GM19463 (cell line): Measurements from ENCODE around the gene PIP5K1B.
A peak's percentile ranks its signal among the peaks of the same experiment; 100 is the strongest.

Experiments
- ATAC-seq: cut with Tn5 transposase; IDR thresholded peaks from one replicate; pipeline ENCODE4 v1.9.1; 2021; ENCODE audit warnings: mild to moderate bottlenecking, moderate library complexity; ENCODE audit not compliant: unreplicated experiment

The PIP5K1B gene

DNA sequence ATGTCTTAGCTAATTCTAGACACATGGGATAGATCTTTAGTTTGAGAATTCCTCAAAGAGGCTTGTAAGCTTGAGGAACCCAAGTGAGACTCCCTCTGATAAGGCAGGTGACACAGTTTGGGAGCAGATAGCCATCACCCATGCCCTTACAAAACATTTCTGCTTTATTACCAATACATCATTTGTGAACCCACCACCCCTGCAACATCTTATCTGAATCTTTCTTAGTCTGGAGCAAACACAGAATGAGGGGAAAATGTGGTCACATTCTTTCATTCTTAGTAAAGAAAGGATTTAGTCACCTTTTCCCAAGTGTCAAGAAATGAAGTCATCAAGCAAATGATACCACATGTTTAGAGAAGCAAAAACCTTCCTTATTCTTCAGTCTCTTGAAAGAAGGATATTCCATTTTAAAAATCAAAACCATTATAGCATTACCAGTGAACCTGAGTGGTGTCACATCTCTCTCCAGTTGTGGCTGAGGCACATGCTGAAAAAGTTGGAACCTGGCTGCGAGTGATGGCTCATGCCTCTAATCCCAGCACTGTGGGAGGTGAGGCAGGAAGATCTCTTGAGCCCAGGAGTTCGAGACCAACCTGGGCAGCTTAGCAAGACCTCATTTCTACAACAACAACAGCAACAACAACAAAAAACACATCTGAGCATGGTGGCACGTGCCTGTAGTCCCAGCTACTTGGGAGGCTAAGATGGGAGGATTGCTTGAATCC, 243.0 kb downstream of the PIP5K1B start:
- no peak for ATAC-seq

DNA sequence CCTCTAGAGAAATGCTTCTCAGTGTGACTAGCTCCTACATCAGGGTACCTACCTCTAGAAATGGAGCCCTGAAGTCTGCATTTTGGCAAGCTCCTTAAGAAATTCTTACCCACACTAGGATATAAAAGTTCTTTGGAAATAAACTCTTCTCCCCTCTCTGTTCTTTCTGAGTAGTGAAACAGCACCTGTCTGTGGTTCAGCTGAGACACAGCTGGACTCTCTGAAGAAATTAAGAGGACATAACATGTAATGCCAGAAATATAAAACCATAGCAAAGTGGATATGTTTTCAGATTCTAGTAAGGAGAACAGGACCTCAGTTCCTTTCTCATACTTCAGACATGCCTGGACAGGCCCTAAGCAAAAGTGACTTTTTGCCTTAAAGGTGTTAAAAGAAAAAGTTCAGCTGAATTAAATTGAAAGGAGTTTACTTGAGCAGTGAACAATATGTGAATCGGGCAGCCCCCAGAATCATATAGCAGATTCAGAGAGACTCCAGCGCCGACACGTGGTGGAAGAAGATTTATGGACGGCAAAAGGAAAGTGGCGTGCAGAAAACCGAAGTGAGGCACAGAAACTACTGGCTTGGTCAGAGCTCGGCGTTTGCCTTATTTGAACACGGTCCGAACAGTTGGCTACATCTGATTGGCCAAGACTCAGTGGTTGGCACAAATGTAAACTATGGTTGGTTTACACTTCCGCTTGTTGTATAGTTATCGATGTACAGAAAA, 244.4 kb downstream of the PIP5K1B start:
- no peak for ATAC-seq

DNA sequence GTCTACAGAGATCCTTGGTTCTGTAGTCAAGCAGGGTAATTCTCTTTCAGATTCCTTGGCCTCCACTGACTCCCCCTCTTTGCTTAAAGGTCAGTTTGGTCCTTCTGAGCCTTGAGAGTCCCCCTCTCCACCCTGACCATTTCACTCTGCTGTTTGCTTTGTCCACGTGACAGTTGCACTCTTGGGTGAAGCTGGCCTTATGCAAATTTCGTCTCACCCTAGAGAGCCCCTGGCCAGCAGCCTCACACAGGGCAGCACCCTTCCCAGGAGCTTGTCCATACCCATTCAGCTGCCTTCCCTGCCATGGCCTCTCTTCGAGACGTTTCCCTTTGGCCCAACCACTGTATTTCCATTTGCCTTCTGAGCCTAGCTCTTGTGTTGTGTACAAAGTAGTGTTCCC, 245.1 kb downstream of the PIP5K1B start:
- no peak for ATAC-seq

DNA sequence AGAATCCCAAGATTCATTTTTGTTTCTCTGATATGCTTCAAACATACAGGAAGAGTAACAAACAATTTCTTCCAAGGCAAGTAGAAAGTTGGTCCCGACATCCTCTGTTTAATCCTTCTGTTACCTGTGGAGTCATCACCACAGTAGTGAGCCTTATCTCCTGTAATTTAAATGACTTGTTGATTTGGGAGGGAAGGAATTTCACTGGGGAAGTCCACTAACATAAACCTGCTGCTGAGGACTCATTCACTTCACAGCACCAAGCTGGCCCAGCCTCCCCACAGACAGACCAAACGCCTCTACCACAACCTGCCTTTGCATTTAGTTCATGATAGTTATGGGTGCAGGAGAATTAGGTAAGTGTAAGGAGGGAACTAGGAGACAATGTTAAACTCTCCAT, 245.6 kb downstream of the PIP5K1B start:
- ATAC-seq = no peak

DNA sequence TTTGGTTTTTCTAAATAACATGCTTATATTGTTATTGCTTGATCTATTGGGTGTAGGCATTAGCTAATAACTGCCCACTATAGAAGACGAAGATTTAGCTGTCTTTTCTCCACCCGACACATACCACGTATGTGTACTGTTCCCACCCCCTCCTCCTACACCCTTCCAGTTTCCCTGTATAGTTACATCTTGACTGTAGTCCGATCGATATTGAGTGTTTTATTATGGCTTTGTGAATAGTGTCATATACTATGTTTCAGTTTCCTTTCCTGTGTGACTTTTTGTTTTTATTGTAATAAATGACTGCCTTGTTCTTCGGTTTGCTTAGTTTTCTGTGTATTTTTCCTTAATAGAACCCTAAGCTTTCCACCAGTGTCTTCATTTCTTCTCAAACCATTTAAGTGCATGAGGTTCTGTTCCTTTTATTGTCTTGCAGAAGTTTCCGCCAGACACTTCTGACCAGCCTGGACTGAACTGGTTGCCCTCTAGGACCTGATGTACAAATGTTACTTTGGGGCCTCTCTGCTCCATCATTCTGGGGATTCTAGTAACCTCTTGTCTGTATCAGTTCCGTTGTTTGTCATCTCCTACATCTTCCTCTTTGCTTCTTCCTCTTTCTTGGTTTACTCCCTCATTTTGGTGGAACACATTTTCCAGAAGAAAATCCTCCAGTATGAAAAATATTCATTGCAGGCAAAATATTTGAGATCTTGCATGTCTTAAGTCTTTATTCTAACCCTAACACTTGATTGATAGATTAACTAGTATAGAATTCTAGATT, 247.0 kb downstream of the PIP5K1B start:
- ATAC-seq = peak; percentile 71

DNA sequence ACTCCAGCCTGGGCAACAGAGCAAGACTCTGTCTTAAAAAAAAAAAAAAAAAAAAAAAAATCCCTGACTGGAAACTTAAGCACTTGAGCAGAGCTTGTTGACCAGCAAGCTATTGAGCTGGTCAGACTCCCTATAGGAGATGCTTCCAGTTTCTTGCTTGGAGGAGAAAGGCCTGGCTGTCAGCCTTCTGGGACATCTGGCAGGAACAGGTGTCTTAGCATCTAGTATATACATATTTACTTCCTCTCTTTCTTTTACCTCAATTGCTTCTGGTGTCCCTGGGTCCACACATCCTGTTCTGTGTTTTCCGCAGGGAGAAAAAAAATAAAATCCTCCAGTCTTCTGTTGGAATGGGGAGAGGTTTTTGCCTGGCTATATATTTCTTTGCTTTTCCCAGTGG, 248.7 kb downstream of the PIP5K1B start:
- no peak for ATAC-seq

DNA sequence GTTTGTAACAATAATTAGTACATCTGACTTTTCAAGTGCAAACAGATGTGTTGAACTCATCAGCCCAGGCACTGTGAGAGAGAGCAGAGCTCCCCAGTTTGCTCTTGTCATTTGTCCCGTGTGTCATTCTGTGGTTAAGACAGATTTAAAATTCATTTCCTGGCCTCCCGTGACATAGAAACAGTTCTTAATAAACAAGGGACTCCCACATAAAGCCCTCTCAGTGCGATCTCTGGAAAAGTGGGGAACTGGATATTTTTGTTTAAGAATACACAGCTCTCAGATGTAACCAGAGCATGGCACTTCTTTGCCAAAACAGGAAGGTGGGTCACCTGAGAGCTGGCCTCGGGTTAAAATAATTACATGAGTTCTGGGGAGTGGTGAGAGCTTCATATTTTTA, 250.3 kb downstream of the PIP5K1B start:
- no peak for ATAC-seq

DNA sequence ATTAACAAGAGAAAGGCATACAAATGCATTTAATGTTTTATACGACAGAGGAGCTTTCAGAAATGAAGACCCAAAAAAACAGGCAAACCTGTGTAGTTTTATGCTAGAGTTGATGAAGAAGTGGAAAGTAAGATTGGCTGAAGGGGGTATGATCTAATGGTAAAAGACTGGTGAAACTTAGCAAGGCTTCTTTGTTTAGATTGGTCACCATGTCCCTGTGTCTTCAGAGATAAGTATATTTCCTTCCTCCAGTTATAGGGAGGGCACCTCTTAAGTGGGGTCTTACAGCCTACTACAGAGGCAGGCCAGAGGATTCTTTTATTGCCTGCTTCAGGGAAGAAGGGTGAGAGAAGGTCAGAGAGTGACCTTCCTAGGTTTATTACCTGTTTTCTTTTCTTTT, 252.4 kb downstream of the PIP5K1B start:
- ATAC-seq = no peak

DNA sequence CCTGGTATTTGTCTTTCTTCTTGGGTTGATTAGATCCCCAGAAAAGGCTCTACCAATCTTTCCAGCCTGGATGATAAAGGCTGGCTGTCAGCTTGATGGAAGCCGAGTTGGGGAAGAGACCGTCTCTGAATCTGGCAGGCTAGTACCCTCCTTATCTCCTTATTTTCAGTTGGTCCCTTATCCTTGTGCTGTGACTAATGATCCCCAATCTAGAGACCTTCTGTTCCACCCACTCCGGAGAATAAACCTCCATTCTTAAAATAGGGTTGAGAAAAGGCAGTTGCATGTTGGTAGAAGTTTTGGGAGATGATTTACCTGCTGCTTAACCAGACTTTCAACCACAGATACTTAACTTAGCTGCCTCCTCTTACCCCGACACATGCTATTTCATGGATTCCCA, 256.5 kb downstream of the PIP5K1B start:
- ATAC-seq = peak; percentile 56

DNA sequence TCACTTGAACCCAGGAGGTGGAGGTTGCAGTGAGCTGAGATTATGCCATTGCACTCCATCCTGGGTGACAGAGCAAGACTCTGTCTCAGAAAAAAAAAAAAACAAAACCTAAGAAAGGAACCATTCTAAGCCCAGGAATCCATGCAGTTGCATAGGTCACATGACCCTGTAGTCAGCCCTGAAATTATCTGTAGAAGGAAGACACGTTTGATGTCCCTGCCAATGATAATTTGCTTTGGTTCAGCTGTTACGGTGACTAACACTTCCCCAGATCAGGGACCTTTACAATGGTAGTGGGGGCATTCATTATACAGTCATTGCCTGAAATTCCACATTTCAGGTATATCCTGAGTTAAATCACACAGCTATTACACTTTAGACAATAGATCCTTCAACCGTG, 258.4 kb downstream of the PIP5K1B start:
- no peak for ATAC-seq

DNA sequence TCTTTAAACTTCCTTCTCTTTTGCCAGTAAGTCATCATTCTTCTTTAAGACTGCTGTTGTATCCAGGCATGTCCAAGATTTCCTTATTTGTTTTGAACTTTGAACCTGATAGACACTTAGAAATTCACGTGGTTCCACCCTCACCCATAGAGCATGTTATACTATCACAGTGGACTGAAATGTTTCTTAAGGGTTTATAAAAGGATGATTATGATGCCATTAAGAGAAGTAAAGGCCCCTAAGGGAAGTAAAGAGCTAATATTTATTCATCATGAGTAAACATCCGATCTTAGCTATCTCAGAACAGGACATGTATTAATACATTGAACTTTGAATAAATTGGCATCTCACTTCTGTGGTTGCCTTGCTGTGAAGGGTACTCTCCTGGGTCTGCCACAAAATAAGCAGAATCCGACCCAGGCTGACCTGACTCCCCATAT, 259.1 kb downstream of the PIP5K1B start:
- no peak for ATAC-seq

DNA sequence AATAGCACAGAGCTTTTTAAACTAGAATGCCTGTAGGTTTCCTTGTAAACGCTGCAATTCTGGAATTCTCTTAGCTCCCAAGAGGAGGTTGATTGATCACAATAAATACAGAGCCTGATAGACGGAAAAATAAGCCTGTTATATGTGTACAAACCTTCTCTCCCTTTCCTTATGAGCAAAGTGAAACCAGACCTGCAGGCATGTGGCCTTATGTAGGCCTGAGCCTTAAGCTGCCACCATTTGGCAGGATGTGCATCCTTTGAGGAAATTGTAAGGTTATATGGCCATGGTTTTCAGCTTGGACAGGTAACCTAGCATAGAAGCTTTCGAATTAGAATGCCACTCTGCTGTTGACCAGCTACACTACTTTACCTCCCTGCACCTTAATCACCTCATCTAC, 259.7 kb downstream of the PIP5K1B start:
- no peak for ATAC-seq

DNA sequence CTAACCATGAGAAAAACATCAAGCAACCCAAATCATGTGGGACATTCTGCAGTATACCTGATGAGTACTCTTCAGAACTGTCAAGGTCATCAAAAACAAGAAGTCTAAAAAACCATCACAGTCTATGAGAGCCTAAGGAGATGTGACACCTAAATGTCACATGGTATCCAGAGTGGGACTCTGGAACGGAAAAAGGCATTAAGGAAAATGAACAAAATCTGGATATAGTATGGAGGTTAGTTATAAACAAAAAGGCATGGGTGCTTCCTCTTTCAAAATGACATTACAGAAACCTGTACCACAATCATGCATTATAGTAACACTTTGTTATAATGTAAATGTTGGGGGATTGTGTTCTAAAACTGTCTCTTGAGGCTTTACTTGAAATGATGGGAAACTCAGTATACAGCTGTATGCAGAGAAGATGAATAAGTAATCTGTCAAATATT, 261.5 kb downstream of the PIP5K1B start:
- ATAC-seq = peak; percentile 82

DNA sequence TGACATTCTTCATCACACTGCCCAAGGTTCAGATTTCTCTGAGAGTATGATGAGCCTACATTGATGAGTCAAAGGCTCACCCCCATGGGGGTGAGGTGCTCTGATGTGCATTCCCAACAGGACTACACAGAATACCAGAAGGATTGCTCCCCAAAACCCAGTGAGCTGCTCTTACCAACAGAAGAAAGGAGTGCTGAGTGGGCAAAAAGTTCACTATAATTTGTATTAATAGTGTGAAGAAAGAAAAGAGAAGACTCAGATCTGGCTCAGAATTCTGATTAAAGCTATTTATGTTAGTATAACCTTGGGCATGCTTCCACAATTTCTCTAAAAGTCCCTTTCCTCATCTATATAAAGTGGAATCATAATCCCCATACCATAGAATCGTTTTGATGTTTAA, 262.8 kb downstream of the PIP5K1B start:
- ATAC-seq = no peak

DNA sequence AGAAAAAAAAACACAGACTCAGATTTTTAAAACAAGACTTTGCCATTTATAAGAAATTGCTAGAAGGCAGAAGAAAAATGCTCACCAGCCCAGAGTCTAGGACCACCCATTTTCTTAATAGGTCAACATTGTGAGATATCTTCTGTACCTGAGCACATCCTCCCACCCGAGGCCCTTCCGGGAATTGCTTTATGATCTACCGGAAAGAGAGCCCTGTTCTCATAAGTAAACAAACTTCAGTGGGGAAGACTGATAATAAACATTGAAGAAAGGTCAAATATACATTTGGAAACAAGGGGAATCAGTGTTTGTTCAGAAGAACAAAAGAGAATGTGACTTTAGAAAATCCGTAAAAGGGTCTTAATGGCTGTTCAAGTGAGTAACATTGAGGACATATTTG, 264.5 kb downstream of the PIP5K1B start:
- ATAC-seq = no peak

DNA sequence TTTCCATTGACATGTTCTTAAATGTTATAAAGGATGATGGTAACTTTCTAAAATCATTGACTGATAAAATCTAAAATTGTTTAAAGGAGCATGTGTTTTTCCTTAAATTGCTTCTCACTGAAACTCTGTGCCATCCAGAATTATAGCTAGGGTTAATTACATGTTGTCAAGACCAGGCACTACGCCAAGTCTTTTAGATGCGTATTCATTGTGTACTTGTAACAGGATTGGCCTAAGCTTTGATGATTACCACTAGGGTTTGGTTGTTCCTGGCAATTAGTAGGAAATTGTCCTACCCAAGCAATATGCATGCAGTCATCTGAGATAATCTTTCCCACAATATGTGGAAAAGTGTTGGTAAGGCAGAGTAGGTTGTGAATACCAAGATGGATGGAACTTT, 265.1 kb downstream of the PIP5K1B start:
- ATAC-seq = no peak

DNA sequence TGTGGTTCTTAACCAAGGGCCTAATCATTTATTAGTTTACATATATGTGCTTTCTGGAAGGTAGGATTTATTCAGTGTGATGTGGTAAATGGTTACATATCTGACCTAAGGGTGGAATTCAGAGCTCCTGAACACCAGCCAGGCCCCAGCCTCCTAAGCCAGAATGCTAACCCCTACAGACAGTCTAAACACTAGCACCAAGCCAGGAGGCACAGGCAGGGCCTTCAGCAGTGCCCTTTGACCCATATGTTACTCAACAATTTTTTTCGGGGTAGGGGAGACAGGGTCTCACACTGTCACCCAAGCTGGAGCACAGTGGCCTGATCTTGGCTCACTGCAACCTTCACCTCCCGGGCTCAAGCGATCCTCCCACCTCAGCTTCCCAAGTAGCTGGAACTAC, 268.6 kb downstream of the PIP5K1B start:
- no peak for ATAC-seq

DNA sequence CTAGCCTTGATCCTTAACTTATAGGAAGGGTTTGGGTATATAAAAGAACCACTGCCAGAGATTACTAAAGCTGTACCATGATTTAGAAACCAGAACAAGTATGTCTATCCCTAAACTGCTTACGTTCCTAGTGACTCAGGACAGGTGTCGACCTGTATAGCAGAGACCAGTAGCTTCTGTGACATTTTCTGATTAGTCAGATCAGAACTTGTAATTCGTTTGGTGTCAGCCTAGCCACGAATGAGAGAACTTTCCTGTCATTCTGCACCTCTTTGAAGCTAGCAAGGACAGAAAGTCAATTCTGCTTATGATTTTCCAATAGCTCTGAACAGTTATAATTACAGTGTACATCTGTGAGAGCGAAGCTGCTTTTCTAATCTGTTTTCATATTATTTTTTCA, 269.4 kb downstream of the PIP5K1B start:
- ATAC-seq = peak; percentile 82

DNA sequence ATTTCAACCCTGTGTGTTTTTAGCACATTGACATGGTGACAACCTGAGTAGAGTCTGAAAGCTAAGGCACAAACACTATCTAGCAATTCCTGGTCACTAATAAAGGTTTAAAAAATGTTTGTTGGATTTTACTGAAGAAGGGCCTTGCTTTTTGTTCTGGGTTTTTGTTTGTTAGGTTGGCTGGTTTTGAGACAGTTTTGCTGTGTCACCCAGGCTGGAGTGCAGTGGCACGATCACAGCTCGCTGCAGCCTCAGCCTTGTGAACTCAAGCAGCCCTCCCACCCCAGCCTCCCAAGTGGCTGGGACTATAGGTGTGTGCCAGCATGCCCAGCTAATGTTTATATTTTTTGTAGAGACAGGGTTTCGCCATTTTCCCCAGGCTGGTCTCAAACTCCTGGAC, 269.9 kb downstream of the PIP5K1B start:
- ATAC-seq = no peak

DNA sequence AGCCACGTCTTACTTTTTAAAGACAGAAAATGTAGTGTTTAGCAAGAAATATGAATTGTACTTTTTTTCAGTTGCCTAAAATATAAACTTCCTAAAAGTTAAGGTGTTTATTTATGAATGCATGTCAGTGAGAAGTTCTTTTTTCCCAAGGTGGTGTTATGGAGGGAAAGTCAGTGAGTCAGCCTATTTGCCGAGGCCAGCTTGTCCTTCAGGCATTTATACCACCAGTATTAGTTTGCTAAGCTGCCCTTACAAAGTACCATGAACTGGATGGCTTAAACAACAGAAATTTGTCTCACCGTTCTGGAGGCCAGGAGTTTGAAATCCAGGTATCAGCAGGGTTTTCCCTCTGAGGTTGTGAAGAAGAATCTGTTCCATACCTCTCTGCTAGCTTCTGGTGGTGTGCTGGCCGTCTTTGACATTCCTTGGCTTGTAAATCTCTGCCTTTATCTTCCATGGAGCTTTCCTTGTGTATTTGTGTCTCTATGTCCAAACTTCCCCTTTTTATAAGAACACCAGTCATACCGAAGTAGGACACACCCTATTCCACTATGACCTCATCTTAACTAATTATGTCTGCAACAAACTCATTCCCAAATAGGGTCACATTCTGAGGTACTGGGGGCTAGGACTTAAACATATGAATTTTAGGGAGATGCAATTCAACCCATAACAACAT, 270.5 kb downstream of the PIP5K1B start:
- no peak for ATAC-seq

DNA sequence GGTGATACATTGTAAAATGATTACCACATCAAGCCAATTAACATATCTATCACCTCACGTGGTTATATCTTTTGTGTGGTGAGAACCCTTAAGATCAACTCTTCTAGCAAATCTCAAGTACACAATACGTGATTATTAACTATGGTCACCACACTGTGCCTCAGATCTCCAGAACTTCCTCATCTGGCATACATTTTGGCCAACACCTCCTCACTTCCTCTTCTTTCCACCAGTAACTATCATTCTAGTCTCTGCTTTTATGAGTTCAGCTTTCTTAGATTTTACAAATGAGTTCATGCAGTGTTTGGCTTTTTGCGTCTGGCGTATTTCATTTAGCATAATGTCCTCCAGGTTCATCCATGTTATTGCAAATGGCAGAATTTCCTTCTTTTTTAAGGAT, 273.0 kb downstream of the PIP5K1B start:
- peak; percentile 15 for ATAC-seq
